HG02571 (cell line): ENCODE results near the gene GSG1L.
"Not testable (repeated sequence)": the region's sequence is repeated elsewhere in the genome, so short reads cannot be mapped to it uniquely, and the experiment has no call there.

ENCODE experiments used
- ATAC-seq: cut with Tn5 transposase; IDR thresholded peaks from one replicate; pipeline ENCODE4 v1.9.1; 2021; ENCODE audit warnings: mild to moderate bottlenecking, moderate library complexity; ENCODE audit not compliant: unreplicated experiment

Gene GSG1L

DNA sequence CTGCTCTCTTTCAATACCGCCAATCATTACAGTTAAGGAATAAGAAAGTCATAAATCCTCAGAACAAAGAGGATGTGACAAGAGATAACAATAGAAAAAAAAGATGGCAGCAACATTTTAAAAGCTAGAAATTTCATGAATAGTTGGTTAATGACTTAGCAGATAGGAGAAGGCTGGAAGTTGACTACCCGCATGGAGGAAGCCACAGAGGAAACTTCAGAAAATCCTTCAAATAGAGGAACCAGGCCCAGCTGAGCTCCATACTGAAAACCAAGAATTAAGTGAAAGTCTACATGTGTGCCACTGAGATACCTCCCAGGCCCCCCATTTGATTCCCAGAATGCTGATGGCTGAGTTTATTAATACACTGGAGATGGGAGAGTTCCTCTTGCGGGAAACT, 109.3 kb downstream of the GSG1L start:
- no peak for ATAC-seq

DNA sequence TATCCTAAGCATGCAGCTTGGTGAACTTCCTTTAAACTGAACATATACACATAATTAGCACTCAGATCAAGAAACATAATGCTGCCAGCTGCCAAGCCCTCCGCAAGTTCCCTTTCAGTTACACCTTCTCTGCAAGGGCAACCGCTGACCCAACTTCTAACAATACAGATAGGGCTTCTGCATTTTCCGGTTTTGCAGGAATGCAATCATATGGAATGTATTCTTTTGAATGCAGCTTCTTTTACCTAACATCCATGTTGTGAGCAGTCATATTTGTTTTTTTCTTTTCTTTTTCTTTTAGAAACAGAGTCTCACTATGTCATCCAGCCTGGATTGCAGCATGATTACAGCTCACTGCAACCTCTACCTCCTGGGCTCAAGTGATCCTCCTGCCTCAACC, 110.7 kb downstream of the GSG1L start:
- no peak for ATAC-seq

- ATAC-seq: no peak
These were observed 111.9 kb downstream of the GSG1L start for GRCh38 chr16:27951489-27952120.

- ATAC-seq: no peak
These were observed 113.2 kb downstream of the GSG1L start for GRCh38 chr16:27950206-27950887.

DNA sequence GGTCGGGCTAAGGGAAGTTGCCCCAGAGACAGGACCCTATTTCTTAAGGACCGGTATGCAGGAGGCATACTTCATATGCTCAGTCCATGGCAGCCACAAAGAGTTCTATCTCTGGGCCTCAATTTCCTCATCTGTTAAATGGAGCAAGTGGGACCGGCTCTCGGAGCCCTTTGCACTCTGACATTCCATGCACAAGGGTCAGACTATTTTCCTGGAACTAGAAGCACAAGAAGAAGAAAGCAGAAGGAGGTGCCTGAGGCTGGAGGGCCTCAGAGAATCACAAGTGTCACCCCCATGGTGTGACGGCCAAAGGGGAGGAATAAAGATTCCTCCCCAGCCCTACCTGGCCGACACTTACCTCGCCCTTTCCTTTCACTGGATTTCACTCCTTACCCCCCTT, 115.8 kb downstream of the GSG1L start:
- no peak for ATAC-seq

DNA sequence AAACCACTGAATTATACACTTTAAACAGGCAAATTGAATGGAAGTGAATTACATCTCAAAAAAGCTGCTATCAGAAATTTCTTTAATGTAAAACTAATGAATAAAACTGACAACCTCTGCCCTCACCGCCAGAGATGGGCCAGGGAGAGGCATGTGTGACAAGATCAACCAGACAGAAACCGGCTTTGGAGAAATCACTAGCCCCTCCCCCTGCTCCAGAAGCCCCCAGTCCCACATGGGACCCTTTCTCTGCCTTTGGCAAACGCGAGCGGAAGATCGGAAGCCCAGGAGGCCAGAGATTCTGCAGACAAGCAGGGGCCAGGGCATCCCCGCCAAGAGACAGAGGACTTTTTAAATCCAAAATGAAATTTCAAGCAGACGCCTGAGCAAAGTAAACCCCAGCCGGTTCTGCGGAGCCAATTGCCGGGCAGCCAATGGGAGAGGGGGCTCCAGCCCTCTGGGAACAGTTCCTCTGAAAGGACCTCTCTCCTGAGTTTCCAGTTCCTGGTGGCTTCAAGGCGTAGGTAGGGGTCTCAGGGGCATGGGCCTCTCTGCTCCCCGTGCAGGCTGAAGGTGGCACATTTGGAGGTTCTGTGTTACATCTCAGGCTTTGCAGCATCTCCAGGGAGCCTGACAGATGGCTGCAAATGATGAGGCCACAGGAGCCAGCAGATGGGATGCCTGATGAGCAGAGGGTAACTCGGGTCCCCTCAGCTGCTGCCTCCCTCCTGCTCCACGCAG, 118.1 kb downstream of the GSG1L start:
- ATAC-seq: no peak

DNA sequence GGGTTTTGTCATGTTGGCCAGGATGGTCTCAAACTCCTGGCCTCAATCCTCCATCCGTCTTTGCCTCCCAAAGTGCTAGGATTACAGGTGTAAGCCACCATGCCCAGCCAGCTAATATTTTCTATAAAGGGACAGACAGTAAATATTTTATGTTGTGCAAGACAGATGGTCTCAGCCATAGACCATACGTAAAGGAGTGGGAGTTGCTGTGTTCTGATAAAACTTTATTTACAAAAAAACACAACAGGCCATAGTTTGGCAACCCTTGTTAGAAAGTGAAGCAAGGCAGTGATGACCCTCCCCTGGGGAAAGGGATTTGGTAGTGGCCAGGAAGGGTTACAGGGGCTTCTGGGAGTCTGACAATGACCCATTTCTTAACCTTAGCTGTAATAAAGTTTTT, 119.7 kb downstream of the GSG1L start:
- no peak for ATAC-seq

DNA sequence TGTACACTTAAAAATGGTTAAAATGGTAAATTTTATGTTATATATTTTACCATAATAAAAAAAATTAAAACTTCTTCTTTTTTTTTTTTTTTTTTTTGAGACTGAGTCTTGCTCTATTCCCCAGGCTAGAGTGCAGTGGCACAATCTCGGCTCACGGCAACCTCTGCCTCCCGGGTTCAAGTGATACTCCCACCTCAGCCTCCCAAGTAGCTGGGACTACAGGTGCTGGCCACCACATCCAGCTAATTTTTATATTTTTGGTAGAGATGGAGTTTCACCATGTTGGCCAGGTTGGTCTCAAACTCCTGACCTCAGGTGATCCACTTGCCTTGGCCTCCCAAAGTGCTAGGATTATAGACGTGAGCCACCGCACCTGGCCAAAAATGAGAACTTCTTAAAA, 121.4 kb downstream of the GSG1L start:
- ATAC-seq: not testable (repeated sequence)

DNA sequence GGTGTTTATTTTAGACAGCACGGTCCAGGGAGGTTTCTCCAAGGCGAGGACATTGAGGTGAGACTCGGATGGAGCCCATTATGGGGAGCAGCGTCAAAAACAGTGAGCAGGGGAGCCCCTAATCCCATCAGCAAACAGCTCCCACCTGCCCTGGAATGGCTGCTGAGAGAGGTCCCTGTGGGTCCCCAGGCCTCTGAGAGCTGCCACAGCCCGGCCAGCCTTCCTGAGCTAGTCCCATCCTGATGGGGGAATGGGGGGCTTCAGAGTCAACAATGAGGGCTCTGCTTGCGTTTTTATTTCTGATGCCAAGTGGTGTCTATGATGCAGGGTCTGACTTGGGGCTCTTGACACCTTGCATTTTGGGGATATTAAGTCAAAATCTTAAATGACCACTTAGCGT, 128.4 kb downstream of the GSG1L start:
- no peak for ATAC-seq

DNA sequence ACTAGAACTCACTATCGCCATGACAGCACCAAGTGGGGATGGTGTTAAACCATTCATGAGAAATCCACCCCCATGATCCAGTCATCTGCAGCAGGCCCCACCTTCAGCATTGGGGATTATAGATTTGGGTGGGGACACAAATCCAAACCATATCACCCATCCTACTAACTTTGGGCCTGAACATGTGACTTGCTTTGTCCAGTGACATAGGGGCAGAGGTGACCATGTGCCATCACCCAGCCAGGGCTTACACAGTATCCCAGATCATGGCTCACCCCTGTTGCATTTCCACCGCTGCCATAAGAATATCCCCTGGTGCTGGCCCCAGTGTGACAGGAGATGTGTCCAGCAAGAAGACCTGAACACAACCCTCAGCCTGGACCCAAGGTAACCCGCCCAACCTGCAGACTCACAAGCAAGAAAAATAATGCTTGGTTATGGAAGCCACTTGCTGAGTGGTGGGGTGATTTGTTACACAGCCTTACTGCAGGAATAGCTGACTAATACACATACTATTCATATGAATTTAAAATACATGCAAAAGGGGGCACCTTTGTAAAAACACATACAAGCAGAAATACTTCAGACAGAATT, 130.9 kb downstream of the GSG1L start:
- no peak for ATAC-seq

GRCh38 chr16:27929818-27930217, 133.7 kb downstream of the GSG1L start:
- ATAC-seq: no peak

- no peak for ATAC-seq
These were observed 135.0 kb downstream of the GSG1L start for GRCh38 chr16:27928542-27928941.

DNA sequence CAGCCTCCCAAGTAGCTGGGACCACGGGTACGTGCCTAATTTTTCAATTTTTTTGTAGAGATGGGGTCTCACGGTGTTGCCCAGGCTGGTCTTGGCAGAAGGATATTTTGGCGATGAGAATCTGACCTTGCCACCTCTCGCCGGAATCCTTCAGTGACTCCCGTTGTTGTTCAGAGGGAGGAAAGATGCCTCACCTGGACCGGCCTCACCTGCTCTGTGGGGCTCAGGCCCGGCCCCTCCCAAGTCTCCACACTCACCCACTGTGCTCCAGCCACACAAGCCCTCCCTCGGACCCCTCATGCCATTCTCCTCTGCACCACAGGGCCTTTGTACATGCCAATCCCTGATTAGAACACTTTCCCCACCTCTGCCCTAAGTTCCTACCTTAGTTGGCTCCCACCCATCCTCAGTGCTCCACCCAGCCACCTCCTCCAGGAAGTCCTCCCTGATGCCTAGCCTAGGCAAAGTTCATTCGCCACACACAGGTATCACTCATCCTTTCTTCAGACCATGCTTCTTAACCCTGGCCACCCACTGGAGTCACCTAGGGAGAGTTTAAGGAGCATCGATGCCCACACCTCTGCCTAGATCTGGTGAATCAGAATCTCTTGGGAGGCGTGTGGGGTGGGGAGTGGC, 136.1 kb downstream of the GSG1L start:
- ATAC-seq: no peak

- no peak for ATAC-seq
These were observed 137.9 kb downstream of the GSG1L start for GRCh38 chr16:27925612-27926011.

DNA sequence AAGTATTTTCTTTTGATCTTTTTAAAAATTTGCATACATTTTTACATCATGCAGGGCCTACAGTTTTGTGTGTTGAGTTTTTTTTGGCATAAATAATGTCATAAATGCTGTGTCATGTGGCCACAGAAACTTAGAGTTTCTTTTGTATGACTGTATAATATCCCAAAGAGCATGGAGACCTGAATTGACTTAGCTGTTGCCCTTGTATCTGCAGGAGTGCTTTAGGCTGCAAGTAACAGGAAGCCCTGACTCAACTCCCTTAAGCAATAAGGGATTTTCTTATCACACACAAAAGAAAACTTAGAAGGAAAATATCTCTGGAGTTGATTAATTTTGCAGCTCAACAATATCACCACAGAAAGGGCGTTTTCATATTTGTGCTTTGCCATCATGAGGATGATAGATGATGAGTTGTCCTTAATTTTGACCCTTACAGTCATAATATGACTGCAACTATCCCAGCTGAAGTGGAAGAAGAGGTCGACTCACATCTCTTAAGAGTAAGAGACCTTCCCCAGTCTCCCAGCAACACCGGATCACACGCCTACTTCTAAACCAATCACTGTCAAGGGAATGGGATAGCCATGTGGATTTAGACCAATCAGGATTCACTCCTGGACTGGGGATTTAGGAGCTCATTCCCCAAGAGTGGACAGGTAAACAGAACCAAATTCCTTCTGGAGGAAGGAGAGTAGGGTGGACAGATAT, 138.9 kb downstream of the GSG1L start:
- no peak for ATAC-seq

GRCh38 chr16:27923751-27924150, 139.8 kb downstream of the GSG1L start:
- ATAC-seq: no peak

GRCh38 chr16:27922433-27922832, 141.1 kb downstream of the GSG1L start:
- no peak for ATAC-seq

GRCh38 chr16:27921134-27921533, 142.4 kb downstream of the GSG1L start:
- ATAC-seq: no peak

DNA sequence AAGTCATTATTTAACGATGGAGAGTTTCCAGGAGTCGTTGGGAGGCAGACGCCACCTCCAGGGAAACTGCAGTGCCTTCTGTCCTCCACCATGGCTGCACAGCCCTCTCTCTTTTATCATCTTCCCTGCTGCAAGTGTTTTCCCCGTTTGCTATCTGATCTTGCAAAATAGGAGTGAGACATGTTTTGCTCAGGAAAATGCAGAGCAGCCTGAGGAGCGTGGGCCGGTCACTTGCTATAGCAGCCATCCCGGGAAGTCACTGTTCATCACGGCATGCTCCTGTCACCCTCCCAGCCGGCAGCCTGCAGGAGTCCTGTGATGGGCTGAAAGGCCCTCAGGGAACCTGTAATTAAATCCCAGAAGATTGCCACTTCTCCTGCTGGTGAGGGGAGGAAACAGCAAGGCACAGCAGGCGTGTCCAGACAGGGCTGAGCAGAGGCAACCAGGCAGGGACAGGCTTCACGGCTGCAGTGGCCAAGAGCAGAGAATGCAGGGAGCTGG, 143.1 kb downstream of the GSG1L start:
- ATAC-seq: no peak

DNA sequence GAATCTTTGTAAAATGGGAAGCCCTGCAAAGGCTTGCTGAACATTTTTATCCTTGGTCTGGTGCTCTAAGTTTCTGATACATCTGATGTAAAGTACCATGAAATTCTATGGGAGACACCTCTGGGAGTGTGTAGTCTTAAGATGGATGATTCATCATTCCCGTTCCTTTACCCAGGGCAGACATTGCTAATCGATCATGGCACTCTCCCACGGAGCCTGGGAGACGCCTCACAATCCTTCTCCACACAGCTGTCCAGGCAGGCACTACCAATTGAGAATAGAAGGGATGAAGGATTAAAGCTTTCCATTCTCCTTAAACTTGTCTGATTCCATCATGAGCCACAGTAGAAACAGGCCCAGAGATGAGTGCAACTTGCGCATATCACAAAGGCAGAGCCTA, 144.8 kb downstream of the GSG1L start:
- ATAC-seq: no peak

DNA sequence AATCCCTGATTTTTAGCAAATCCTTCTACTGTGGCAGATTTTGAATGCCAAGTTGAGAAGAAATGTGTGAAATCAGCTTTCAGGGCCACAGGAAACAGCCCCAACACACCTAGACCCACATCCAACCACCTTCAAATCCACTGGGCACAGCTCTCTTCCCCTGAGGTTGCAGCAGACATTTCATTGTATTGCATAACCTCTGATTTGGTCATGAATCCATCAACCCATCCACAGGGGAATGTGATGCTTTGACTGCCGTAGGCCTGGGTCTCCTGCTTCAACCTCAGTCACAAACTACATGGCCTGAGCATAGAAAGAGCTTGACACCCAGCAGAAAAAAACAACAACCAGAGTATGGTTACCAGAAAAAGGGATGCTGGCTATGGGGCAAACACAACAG, 145.6 kb downstream of the GSG1L start:
- ATAC-seq: no peak
